ENCODE measurements around the gene XXYLT1.
"Not testable (repeated sequence)": the region's sequence is repeated elsewhere in the genome, so short reads cannot be mapped to it uniquely, and the experiment has no call there.

XXYLT1 gene

GRCh38 chr3:195238586-195239118 is 32.3 kb downstream of the XXYLT1 start:
- DNase-seq (ENCODE audit: low read depth) = no peak
- no peak overlapping the region for H3K4me3 ChIP-seq (ENCODE audit: low read length)
- TF ChIP-seq CTCF (IDR thresholded peaks at IDR 0.05; ENCODE audit: insufficient read depth, low read depth, low read length, missing control alignments) = no peak

- no peak for TF ChIP-seq CTCF (IDR thresholded peaks at IDR 0.05; ENCODE audit: insufficient read depth, low read depth, low read length, missing control alignments)
- DNase-seq (ENCODE audit: low read depth) = peak; percentile 66
- H3K4me3 ChIP-seq (ENCODE audit: low read length) = no peak overlapping the region
Observed at GRCh38 chr3:195238081-195238571, 32.8 kb downstream of the XXYLT1 start.

- TF ChIP-seq CTCF (IDR thresholded peaks at IDR 0.05; ENCODE audit: insufficient read depth, low read depth, low read length, missing control alignments) = no peak
- H3K4me3 ChIP-seq (ENCODE audit: low read length) = no peak overlapping the region
- no peak for DNase-seq (ENCODE audit: low read depth)
Observed at GRCh38 chr3:195236801-195237570, 34.0 kb downstream of the XXYLT1 start.

- no peak overlapping the region for H3K4me3 ChIP-seq (ENCODE audit: low read length)
- no peak for DNase-seq (ENCODE audit: low read depth)
- no peak for TF ChIP-seq CTCF (IDR thresholded peaks at IDR 0.05; ENCODE audit: insufficient read depth, low read depth, low read length, missing control alignments)
Observed at GRCh38 chr3:195236076-195236798, 34.7 kb downstream of the XXYLT1 start.

- H3K4me3 ChIP-seq (ENCODE audit: low read length) = no peak overlapping the region
- no peak for TF ChIP-seq CTCF (IDR thresholded peaks at IDR 0.05; ENCODE audit: insufficient read depth, low read depth, low read length, missing control alignments)
- no peak for DNase-seq (ENCODE audit: low read depth)
Observed at GRCh38 chr3:195230244-195230643, 40.7 kb downstream of the XXYLT1 start.

- H3K4me3 ChIP-seq (ENCODE audit: low read length); DNase-seq (ENCODE audit: low read depth): not testable (repeated sequence)
Observed at GRCh38 chr3:195228886-195229285, 42.1 kb downstream of the XXYLT1 start.

- H3K4me3 ChIP-seq (ENCODE audit: low read length) = no peak overlapping the region
- TF ChIP-seq CTCF (IDR thresholded peaks at IDR 0.05; ENCODE audit: insufficient read depth, low read depth, low read length, missing control alignments) = no peak
- peak; percentile 20 for DNase-seq (ENCODE audit: low read depth)
Observed at GRCh38 chr3:195227871-195228270, 43.1 kb downstream of the XXYLT1 start.
